PC-3 (cell line): Measurements from ENCODE around the gene AGER.
"Not testable (repeated sequence)": the region's sequence is repeated elsewhere in the genome, so short reads cannot be mapped to it uniquely, and the experiment has no call there.

Experiments used
- EZH2 ChIP-seq: fragments of 300-600 bp; sonication (generic); IDR thresholded peaks from one replicate; pipeline ENCODE4 v1.6.1; 2017; ENCODE audit warnings: antibody characterized with exemption, mild to moderate bottlenecking, low read length; ENCODE audit not compliant: unreplicated experiment
- TF ChIP-seq, protein P1 (sequence below): fragments of 300-600 bp; sonication (generic); conservative IDR thresholded peaks from 2 replicates; pipeline ENCODE4 v1.5.1; 2017; ENCODE audit warnings: antibody characterized with exemption, low read depth, mild to moderate bottlenecking, low read length

DNA sequence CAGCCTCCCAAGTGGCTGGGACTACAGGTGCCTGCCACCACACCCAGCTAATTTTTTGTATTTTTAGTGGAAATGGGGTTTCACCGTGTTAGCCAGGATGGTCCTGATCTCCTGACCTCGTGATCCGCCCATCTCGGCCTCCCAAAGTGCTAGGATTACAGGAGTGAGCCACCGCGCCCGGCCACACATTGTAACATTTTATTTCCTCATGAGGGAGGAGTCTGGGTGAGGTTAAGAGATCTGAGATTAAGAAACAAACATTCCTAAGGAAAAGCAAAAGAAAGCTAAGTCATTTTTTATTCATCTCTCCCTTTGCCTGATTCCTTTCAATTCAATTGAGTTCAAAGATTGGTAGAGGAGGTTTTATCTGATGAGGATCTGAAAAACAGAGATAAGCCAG is 39.8 kb downstream of the AGER start:
- TF ChIP-seq, protein P1, sequence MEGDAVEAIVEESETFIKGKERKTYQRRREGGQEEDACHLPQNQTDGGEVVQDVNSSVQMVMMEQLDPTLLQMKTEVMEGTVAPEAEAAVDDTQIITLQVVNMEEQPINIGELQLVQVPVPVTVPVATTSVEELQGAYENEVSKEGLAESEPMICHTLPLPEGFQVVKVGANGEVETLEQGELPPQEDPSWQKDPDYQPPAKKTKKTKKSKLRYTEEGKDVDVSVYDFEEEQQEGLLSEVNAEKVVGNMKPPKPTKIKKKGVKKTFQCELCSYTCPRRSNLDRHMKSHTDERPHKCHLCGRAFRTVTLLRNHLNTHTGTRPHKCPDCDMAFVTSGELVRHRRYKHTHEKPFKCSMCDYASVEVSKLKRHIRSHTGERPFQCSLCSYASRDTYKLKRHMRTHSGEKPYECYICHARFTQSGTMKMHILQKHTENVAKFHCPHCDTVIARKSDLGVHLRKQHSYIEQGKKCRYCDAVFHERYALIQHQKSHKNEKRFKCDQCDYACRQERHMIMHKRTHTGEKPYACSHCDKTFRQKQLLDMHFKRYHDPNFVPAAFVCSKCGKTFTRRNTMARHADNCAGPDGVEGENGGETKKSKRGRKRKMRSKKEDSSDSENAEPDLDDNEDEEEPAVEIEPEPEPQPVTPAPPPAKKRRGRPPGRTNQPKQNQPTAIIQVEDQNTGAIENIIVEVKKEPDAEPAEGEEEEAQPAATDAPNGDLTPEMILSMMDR = not testable (repeated sequence)
- TF ChIP-seq EZH2 = not testable (repeated sequence)
